GM13976 (cell line): Measurements from ENCODE around the gene OLA1.

Experiments used
- DNase-seq: peaks from one replicate; pipeline ENCODE4 v3.0.0; 2012; ENCODE audit warnings: low spot score
- CTCF ChIP-seq: IDR thresholded peaks from 2 replicates; pipeline ENCODE4 v1.5.1; 2012; ENCODE audit warnings: borderline replicate concordance, mild to moderate bottlenecking; ENCODE audit not compliant: insufficient read depth; ENCODE audit errors: extremely low read depth, missing control alignments, control extremely low read depth
- in situ Hi-C: fragments of 300-500 bp; cut with MboI; formaldehyde crosslinking; loops from one replicate; pipeline ENCODE4 v1.12.0; 2022; ENCODE audit warnings: low sequenced_read_pairs, mixed read lengths, inconsistent platforms; ENCODE audit not compliant: unreplicated experiment

The OLA1 gene

GRCh38 chr2:174085781-174086180 lies 162.6 kb downstream of the OLA1 start:
- no peak for TF ChIP-seq CTCF
- in situ Hi-C loops = no loop called here
- DNase-seq = no peak

- no peak for DNase-seq
- no peak for TF ChIP-seq CTCF
- in situ Hi-C loops = no loop called here
Measured at GRCh38 chr2:174083843-174084458, 164.4 kb downstream of the OLA1 start.

GRCh38 chr2:174080672-174081121 lies 167.6 kb downstream of the OLA1 start:
- TF ChIP-seq CTCF = no peak
- no peak for DNase-seq
- in situ Hi-C loops = no loop called here

- in situ Hi-C loops = no loop called here
- DNase-seq = no peak
- no peak for TF ChIP-seq CTCF
Measured at GRCh38 chr2:174078275-174078674, 170.1 kb downstream of the OLA1 start.

GRCh38 chr2:174076975-174077374 lies 171.4 kb downstream of the OLA1 start:
- in situ Hi-C loops = no loop called here
- DNase-seq = no peak

GRCh38 chr2:174076040-174076439 lies 172.3 kb downstream of the OLA1 start:
- DNase-seq = no peak
- no peak for TF ChIP-seq CTCF
- in situ Hi-C loops = no loop called here

More at GRCh38 chr2:174076975-174077374, 171.4 kb downstream of the OLA1 start:
- no peak for TF ChIP-seq CTCF

- in situ Hi-C loops = no loop called here
- DNase-seq = no peak
- TF ChIP-seq CTCF = no peak
Measured at GRCh38 chr2:174074831-174075230, 173.5 kb downstream of the OLA1 start.
